ENCODE data around the gene SLC6A11.

Gene SLC6A11

GRCh38 chr3:10841100-10841499 is 25.1 kb downstream of the SLC6A11 start:
- no peak for DNase-seq (ENCODE audit: low read depth)

GRCh38 chr3:10843378-10843777 is 27.4 kb downstream of the SLC6A11 start:
- DNase-seq (ENCODE audit: low read depth), result no peak

- no peak for DNase-seq (ENCODE audit: low read depth)
Observed at GRCh38 chr3:10845001-10845761, 29.2 kb downstream of the SLC6A11 start.

GRCh38 chr3:10845839-10846656 is 30.0 kb downstream of the SLC6A11 start:
- no peak for DNase-seq (ENCODE audit: low read depth)

- no peak for DNase-seq (ENCODE audit: low read depth)
Observed at GRCh38 chr3:10846657-10846975, 30.6 kb downstream of the SLC6A11 start.

GRCh38 chr3:10848261-10848660 is 32.2 kb downstream of the SLC6A11 start:
- no peak for DNase-seq (ENCODE audit: low read depth)

GRCh38 chr3:10852066-10852808 is 36.2 kb downstream of the SLC6A11 start:
- DNase-seq (ENCODE audit: low read depth), result no peak

GRCh38 chr3:10855083-10855870 is 39.2 kb downstream of the SLC6A11 start:
- DNase-seq (ENCODE audit: low read depth), result no peak

- DNase-seq (ENCODE audit: low read depth), result no peak
Observed at GRCh38 chr3:10855871-10856662, 40.0 kb downstream of the SLC6A11 start.

- no peak for DNase-seq (ENCODE audit: low read depth)
Observed at GRCh38 chr3:10857235-10857634, 41.2 kb downstream of the SLC6A11 start.

GRCh38 chr3:10858091-10858490 is 42.1 kb downstream of the SLC6A11 start:
- DNase-seq (ENCODE audit: low read depth), result no peak

GRCh38 chr3:10867384-10867783 is 51.4 kb downstream of the SLC6A11 start:
- DNase-seq (ENCODE audit: low read depth), result no peak

GRCh38 chr3:10869460-10869859 is 53.4 kb downstream of the SLC6A11 start:
- no peak for DNase-seq (ENCODE audit: low read depth)

- DNase-seq (ENCODE audit: low read depth), result no peak
Observed at GRCh38 chr3:10870296-10870695, 54.3 kb downstream of the SLC6A11 start.

GRCh38 chr3:10873415-10873814 is 57.4 kb downstream of the SLC6A11 start:
- DNase-seq (ENCODE audit: low read depth), result no peak

GRCh38 chr3:10875914-10876313 is 59.9 kb downstream of the SLC6A11 start:
- DNase-seq (ENCODE audit: low read depth), result no peak

- no peak for DNase-seq (ENCODE audit: low read depth)
Observed at GRCh38 chr3:10876661-10877060, 60.6 kb downstream of the SLC6A11 start.

GRCh38 chr3:10882851-10883250 is 66.8 kb downstream of the SLC6A11 start:
- DNase-seq (ENCODE audit: low read depth), result no peak

- DNase-seq (ENCODE audit: low read depth), result no peak
Observed at GRCh38 chr3:10883478-10884234, 67.6 kb downstream of the SLC6A11 start.

GRCh38 chr3:10887015-10887414 is 71.0 kb downstream of the SLC6A11 start:
- no peak for DNase-seq (ENCODE audit: low read depth)
